Activated gamma-delta T cell treated with anti-CD3 and anti-CD28 coated beads, Interleukin-2, amount 50 U/mL, for 16 hours (primary cell): ENCODE measurements around the gene CLASP1.
"Not testable (repeated sequence)": the region's sequence is repeated elsewhere in the genome, so short reads cannot be mapped to it uniquely, and the experiment has no call there.

Experiments used
- DNase-seq: peaks from one replicate; pipeline ENCODE4 v3.0.0-alpha.2; 2020; ENCODE audit warnings: low read depth

CLASP1 gene

GRCh38 chr2:121419081-121419699 lies 230.1 kb downstream of the CLASP1 start:
- DNase-seq: no peak

- no peak for DNase-seq
These were observed 230.7 kb downstream of the CLASP1 start for GRCh38 chr2:121418494-121419058.

- DNase-seq: no peak
These were observed 231.4 kb downstream of the CLASP1 start for GRCh38 chr2:121417826-121418225.

GRCh38 chr2:121415727-121416126 lies 233.5 kb downstream of the CLASP1 start:
- no peak for DNase-seq

- DNase-seq: no peak
These were observed 236.9 kb downstream of the CLASP1 start for GRCh38 chr2:121412349-121412748.

- DNase-seq: no peak
These were observed 239.3 kb downstream of the CLASP1 start for GRCh38 chr2:121409966-121410365.

GRCh38 chr2:121409388-121409787 lies 239.9 kb downstream of the CLASP1 start:
- no peak for DNase-seq

- DNase-seq: no peak
These were observed 240.6 kb downstream of the CLASP1 start for GRCh38 chr2:121408641-121409040.

GRCh38 chr2:121405233-121405632 lies 244.0 kb downstream of the CLASP1 start:
- no peak for DNase-seq

- DNase-seq: no peak
These were observed 249.1 kb downstream of the CLASP1 start for GRCh38 chr2:121400201-121400600.

- no peak for DNase-seq
These were observed 250.4 kb downstream of the CLASP1 start for GRCh38 chr2:121398853-121399252.

- no peak for DNase-seq
These were observed 259.1 kb downstream of the CLASP1 start for GRCh38 chr2:121390082-121390692.

GRCh38 chr2:121388371-121388770 lies 260.9 kb downstream of the CLASP1 start:
- DNase-seq: no peak

GRCh38 chr2:121387591-121388325 lies 261.5 kb downstream of the CLASP1 start:
- no peak for DNase-seq

GRCh38 chr2:121386707-121387106 lies 262.6 kb downstream of the CLASP1 start:
- DNase-seq: no peak

- DNase-seq: no peak
These were observed 263.2 kb downstream of the CLASP1 start for GRCh38 chr2:121386102-121386501.

GRCh38 chr2:121382744-121383143 lies 266.5 kb downstream of the CLASP1 start:
- DNase-seq: no peak

GRCh38 chr2:121377646-121378045 lies 271.6 kb downstream of the CLASP1 start:
- DNase-seq: no peak

GRCh38 chr2:121376535-121377250 lies 272.6 kb downstream of the CLASP1 start:
- no peak for DNase-seq

- no peak for DNase-seq
These were observed 273.6 kb downstream of the CLASP1 start for GRCh38 chr2:121375621-121376159.

- not testable (repeated sequence) for DNase-seq
These were observed 274.7 kb downstream of the CLASP1 start for GRCh38 chr2:121374412-121375075.
